C4-2B (cell line): ENCODE data around the gene SH2D1B.

Experiments used
- ZFX ChIP-seq: fragments of 450-650 bp; IDR thresholded peaks from 2 replicates; pipeline ENCODE4 v1.6.1; 2017
- TF ChIP-seq, protein P1 (sequence below): fragments of 450-650 bp; conservative IDR thresholded peaks from 2 replicates; pipeline ENCODE4 v1.5.1; 2017; ENCODE audit warnings: mild to moderate bottlenecking

DNA sequence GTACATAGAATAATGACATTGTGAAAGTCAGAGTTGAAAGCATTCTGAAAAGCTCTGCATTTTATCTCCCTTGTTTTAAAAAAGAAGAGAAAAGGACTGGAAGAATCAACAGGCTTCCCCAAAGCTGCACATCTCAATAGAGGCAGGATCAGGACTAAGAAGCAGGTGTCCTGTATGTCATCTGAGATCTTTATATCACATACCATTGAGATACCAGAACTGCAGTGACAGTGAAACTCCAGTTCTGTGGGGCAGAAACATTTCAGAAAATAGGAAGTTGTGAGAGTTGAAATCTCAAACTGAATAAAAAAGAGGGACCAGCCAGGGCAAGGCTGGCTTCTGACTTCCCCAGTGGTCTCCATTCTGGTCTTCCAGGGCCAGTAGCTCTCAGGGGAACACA is 33.0 kb upstream of the SH2D1B start:
- TF ChIP-seq, protein P1, sequence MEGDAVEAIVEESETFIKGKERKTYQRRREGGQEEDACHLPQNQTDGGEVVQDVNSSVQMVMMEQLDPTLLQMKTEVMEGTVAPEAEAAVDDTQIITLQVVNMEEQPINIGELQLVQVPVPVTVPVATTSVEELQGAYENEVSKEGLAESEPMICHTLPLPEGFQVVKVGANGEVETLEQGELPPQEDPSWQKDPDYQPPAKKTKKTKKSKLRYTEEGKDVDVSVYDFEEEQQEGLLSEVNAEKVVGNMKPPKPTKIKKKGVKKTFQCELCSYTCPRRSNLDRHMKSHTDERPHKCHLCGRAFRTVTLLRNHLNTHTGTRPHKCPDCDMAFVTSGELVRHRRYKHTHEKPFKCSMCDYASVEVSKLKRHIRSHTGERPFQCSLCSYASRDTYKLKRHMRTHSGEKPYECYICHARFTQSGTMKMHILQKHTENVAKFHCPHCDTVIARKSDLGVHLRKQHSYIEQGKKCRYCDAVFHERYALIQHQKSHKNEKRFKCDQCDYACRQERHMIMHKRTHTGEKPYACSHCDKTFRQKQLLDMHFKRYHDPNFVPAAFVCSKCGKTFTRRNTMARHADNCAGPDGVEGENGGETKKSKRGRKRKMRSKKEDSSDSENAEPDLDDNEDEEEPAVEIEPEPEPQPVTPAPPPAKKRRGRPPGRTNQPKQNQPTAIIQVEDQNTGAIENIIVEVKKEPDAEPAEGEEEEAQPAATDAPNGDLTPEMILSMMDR = no peak
- no peak for TF ChIP-seq ZFX
